ENCODE measurements around the gene CCDC148.

CCDC148 gene

GRCh38 chr2:158194229-158194628, 262.3 kb downstream of the CCDC148 start:
- Histone ChIP-seq H3K27ac (no peak overlapping the region), H3K4me3 (ENCODE audit: low read depth, low read length) (no peak overlapping the region), H3K27me3 (replicated peaks) (no peaks in the 10 kb centered on the region), H3K36me3 (replicated peaks) (no peaks in the 10 kb centered on the region)
- in situ Hi-C loops (cut with HindIII; ENCODE audit: low pct_ligation_motif_present, low sequenced_read_pairs), result no loop called here
- TF ChIP-seq CTCF (IDR thresholded peaks at IDR 0.05; ENCODE audit: low read depth, low read length, missing control alignments), result no peak
- no peak for DNase-seq

GRCh38 chr2:158192515-158193443, 263.8 kb downstream of the CCDC148 start:
- no peak for TF ChIP-seq CTCF (IDR thresholded peaks at IDR 0.05; ENCODE audit: low read depth, low read length, missing control alignments)
- in situ Hi-C loops (cut with HindIII; ENCODE audit: low pct_ligation_motif_present, low sequenced_read_pairs), result no loop called here
- no peak overlapping the region for H3K27ac ChIP-seq
- no peaks in the 10 kb centered on the region for H3K27me3 ChIP-seq (replicated peaks)
- H3K4me3 ChIP-seq (ENCODE audit: low read depth, low read length), result no peak overlapping the region
- no peaks in the 10 kb centered on the region for H3K36me3 ChIP-seq (replicated peaks)
- no peak for DNase-seq

GRCh38 chr2:158191076-158191895, 265.3 kb downstream of the CCDC148 start:
- Histone ChIP-seq H3K27ac (peak overlapping the region; percentile 45), H3K4me3 (ENCODE audit: low read depth, low read length) (peak overlapping the region; percentile 9), H3K27me3 (replicated peaks) (no peaks in the 10 kb centered on the region), H3K36me3 (replicated peaks) (no peaks in the 10 kb centered on the region)
- no peak for TF ChIP-seq CTCF (IDR thresholded peaks at IDR 0.05; ENCODE audit: low read depth, low read length, missing control alignments)
- peak; percentile 20 for DNase-seq
- in situ Hi-C loops (cut with HindIII; ENCODE audit: low pct_ligation_motif_present, low sequenced_read_pairs), result no loop called here

GRCh38 chr2:158189526-158189925, 267.0 kb downstream of the CCDC148 start:
- TF ChIP-seq CTCF (IDR thresholded peaks at IDR 0.05; ENCODE audit: low read depth, low read length, missing control alignments), result no peak

GRCh38 chr2:158187908-158188307, 268.6 kb downstream of the CCDC148 start:
- H3K27me3 ChIP-seq (replicated peaks), result no peaks in the 10 kb centered on the region

More at GRCh38 chr2:158189526-158189925, 267.0 kb downstream of the CCDC148 start:
- Histone ChIP-seq H3K27me3 (replicated peaks) (no peaks in the 10 kb centered on the region), H3K27ac (no peak overlapping the region), H3K36me3 (replicated peaks) (no peaks in the 10 kb centered on the region), H3K4me3 (ENCODE audit: low read depth, low read length) (no peak overlapping the region)
- in situ Hi-C loops (cut with HindIII; ENCODE audit: low pct_ligation_motif_present, low sequenced_read_pairs), result no loop called here
- DNase-seq, result no peak

More at GRCh38 chr2:158187908-158188307, 268.6 kb downstream of the CCDC148 start:
- no peak for TF ChIP-seq CTCF (IDR thresholded peaks at IDR 0.05; ENCODE audit: low read depth, low read length, missing control alignments)
- in situ Hi-C loops (cut with HindIII; ENCODE audit: low pct_ligation_motif_present, low sequenced_read_pairs), result no loop called here
- DNase-seq, result no peak
- Histone ChIP-seq H3K4me3 (ENCODE audit: low read depth, low read length) (no peak overlapping the region), H3K27ac (no peak overlapping the region), H3K36me3 (replicated peaks) (no peaks in the 10 kb centered on the region)
